ENCODE results near the gene GLS2. TPM values are rescaled to one million over a fixed set of nuclear protein-coding genes. Genes with fewer than 3 reads are reported as not detected.

Gene GLS2
- total and polyA plus RNA-seq, 10 of the 15 experiments (the other 5 are each of a cell fraction or from before 2014, with no cell fraction given): 0.64 to 6.4 (median 3.3) TPM

GRCh38 chr12:56448860-56449621 lies 38.9 kb downstream of the GLS2 start, which contains the start of gene TIMELESS (continued):
- TF ChIP-seq PRDM15 (CRISPR knock-in tag; IDR thresholded peaks at IDR 0.05): no peak
- 0 out of 2 replicates have a peak, but pooled peaks have one; percentile 34 for TF ChIP-seq PAX5 (IDR thresholded peaks at IDR 0.05; ENCODE audit: borderline replicate concordance, low read depth, low read length)
- TF ChIP-seq FOS (IDR thresholded peaks at IDR 0.05; ENCODE audit: borderline replicate concordance, extremely low read depth, insufficient read length): no peak
- TF ChIP-seq HSF1 (IDR thresholded peaks at IDR 0.05; ENCODE audit: low read depth, low read length): 0 out of 2 replicates have a peak, but pooled peaks have one; percentile 22
- TF ChIP-seq ZSCAN29 (IDR thresholded peaks at IDR 0.05): no peak
- peak; percentile 32; the same call in 1 of the 2 replicates for TF ChIP-seq ZNF384 (IDR thresholded peaks at IDR 0.05; ENCODE audit: borderline replicate concordance, low read depth, low read length)
- TF ChIP-seq ZNF207 (IDR thresholded peaks at IDR 0.05; ENCODE audit: borderline replicate concordance): 0 out of 2 replicates have a peak, but pooled peaks have one; percentile 38
- TF ChIP-seq NR2F1 (conservative IDR thresholded peaks at IDR 0.05): no peak
- peak; percentile 36; the same call in 1 of the 2 replicates for TF ChIP-seq TCF3 (IDR thresholded peaks at IDR 0.05; ENCODE audit: borderline replicate concordance, insufficient read depth, low read depth, low read length)
- TF ChIP-seq NBN (IDR thresholded peaks at IDR 0.05): no peak; the same call in 1 of the 2 replicates
- peak; percentile 77; the same call in 1 of the 2 replicates for TF ChIP-seq STAT1 (conservative IDR thresholded peaks at IDR 0.05)
- no peak for TF ChIP-seq SREBF1 (IDR thresholded peaks at IDR 0.05; ENCODE audit: low read length)
- no peak for TF ChIP-seq MTA2 (IDR thresholded peaks at IDR 0.05; ENCODE audit: low read depth)
- peak; percentile 96 for TF ChIP-seq SIN3A (IDR thresholded peaks at IDR 0.05; ENCODE audit: low read depth, low read length)
- TF ChIP-seq SMAD1 (IDR thresholded peaks at IDR 0.05; ENCODE audit: low read depth, partially characterized antibody): peak; percentile 59
- TF ChIP-seq TAF1 (IDR thresholded peaks at IDR 0.05; ENCODE audit: borderline replicate concordance, low read depth, low read length): peak; percentile 73
- peak; percentile 48; the same call in 1 of the 2 replicates for TF ChIP-seq CBFB (IDR thresholded peaks at IDR 0.05; ENCODE audit: low read depth)
- TF ChIP-seq TCF7 (IDR thresholded peaks at IDR 0.05; ENCODE audit: borderline replicate concordance): no peak
- peak; percentile 78 for TF ChIP-seq POLR2AphosphoS5 (IDR thresholded peaks at IDR 0.05; ENCODE audit: low read length)
- no peak for TF ChIP-seq YBX1 (IDR thresholded peaks at IDR 0.05)
- TF ChIP-seq ZBTB40 (IDR thresholded peaks at IDR 0.05; ENCODE audit: borderline replicate concordance): no peak
- TF ChIP-seq SMAD5 (IDR thresholded peaks at IDR 0.05; ENCODE audit: low read depth): 0 out of 2 replicates have a peak, but pooled peaks have one; percentile 43

All from GM12878 (cell line).